HL-60/S4 treated with retinoic acid at 250 ng/mL for 4 days and 3 days (cell line): ENCODE data around the gene CRK.

Experiments used
- in situ Hi-C: fragments of 300-500 bp; cut with MboI; formaldehyde crosslinking; loops from 2 replicates; pipeline ENCODE4 v1.7.0; 2022; ENCODE audit warnings: low sequenced_read_pairs

The CRK gene

GRCh38 chr17:1486802-1487695 lies 31.0 kb upstream of the CRK start:
- in situ Hi-C loops, result no loop called here

GRCh38 chr17:1485423-1486376 lies 29.7 kb upstream of the CRK start:
- in situ Hi-C loops, result no loop called here

- in situ Hi-C loops, result no loop called here
These were observed 28.8 kb upstream of the CRK start for GRCh38 chr17:1484676-1485422.

GRCh38 chr17:1484060-1484535 lies 28.1 kb upstream of the CRK start:
- in situ Hi-C loops, result no loop called here

GRCh38 chr17:1482680-1483079 lies 26.6 kb upstream of the CRK start:
- in situ Hi-C loops, result no loop called here

- in situ Hi-C loops, result no loop called here
These were observed 25.7 kb upstream of the CRK start for GRCh38 chr17:1481736-1482135.

GRCh38 chr17:1480747-1481465 lies 24.9 kb upstream of the CRK start:
- in situ Hi-C loops, result no loop called here

GRCh38 chr17:1478418-1478817 lies 22.4 kb upstream of the CRK start:
- in situ Hi-C loops, result no loop called here

GRCh38 chr17:1475321-1475854 lies 19.4 kb upstream of the CRK start:
- in situ Hi-C loops, result no loop called here

GRCh38 chr17:1474402-1475189 lies 18.6 kb upstream of the CRK start:
- in situ Hi-C loops, result no loop called here

GRCh38 chr17:1473841-1474240 lies 17.8 kb upstream of the CRK start:
- in situ Hi-C loops, result no loop called here

GRCh38 chr17:1473170-1473569 lies 17.1 kb upstream of the CRK start:
- in situ Hi-C loops, result no loop called here

- in situ Hi-C loops, result no loop called here
These were observed 16.1 kb upstream of the CRK start for GRCh38 chr17:1471911-1472821.

- in situ Hi-C loops, result no loop called here
These were observed 15.5 kb upstream of the CRK start for GRCh38 chr17:1471490-1471889.

- in situ Hi-C loops, result no loop called here
These were observed 14.9 kb upstream of the CRK start for GRCh38 chr17:1470755-1471462.

- in situ Hi-C loops, result no loop called here
These were observed 14.2 kb upstream of the CRK start for GRCh38 chr17:1470071-1470754.
